ENCODE data around the gene LRP1.

Gene LRP1

GRCh38 chr12:57165741-57166140 lies 37.5 kb downstream of the LRP1 start:
- no peak overlapping the region for H3K27ac ChIP-seq (ENCODE audit: low read length)
- no peaks in the 10 kb centered on the region for H3K27me3 ChIP-seq (ENCODE audit: low read depth, low read length)
- H3K9me3 ChIP-seq (ENCODE audit: insufficient read depth, low read length), result no peaks in the 10 kb centered on the region
- H3K4me1 ChIP-seq (ENCODE audit: low read length), result peaks cover 50% of the 10 kb centered on the region
- H3K4me2 ChIP-seq (ENCODE audit: low read length), result no peak overlapping the region
- no peaks in the 10 kb centered on the region for H4K20me1 ChIP-seq (ENCODE audit: insufficient read depth, low read length)
- no peak overlapping the region for H3K4me3 ChIP-seq (ENCODE audit: low read length)
- no peak for TF ChIP-seq CTCF (IDR thresholded peaks at IDR 0.05; ENCODE audit: low read depth, low read length)
- TF ChIP-seq EZH2phosphoT487 (IDR thresholded peaks at IDR 0.05; ENCODE audit: low read depth), result no peak
- H3K79me2 ChIP-seq (ENCODE audit: low read length), result no peaks in the 10 kb centered on the region
- no peak overlapping the region for H2AFZ ChIP-seq (ENCODE audit: low read depth, low read length)
- H3K9ac ChIP-seq (ENCODE audit: low read length), result no peak overlapping the region
- H3K36me3 ChIP-seq (replicated peaks; ENCODE audit: low read depth, low read length), result no peaks in the 10 kb centered on the region

- H3K4me3 ChIP-seq (ENCODE audit: low read length), result no peak overlapping the region
- no peaks in the 10 kb centered on the region for H4K20me1 ChIP-seq (ENCODE audit: insufficient read depth, low read length)
- TF ChIP-seq CTCF (IDR thresholded peaks at IDR 0.05; ENCODE audit: low read depth, low read length), result no peak
- TF ChIP-seq EZH2phosphoT487 (IDR thresholded peaks at IDR 0.05; ENCODE audit: low read depth), result no peak
- H3K36me3 ChIP-seq (replicated peaks; ENCODE audit: low read depth, low read length), result no peaks in the 10 kb centered on the region
- no peak overlapping the region for H3K27ac ChIP-seq (ENCODE audit: low read length)
- H3K79me2 ChIP-seq (ENCODE audit: low read length), result no peaks in the 10 kb centered on the region
- H3K27me3 ChIP-seq (ENCODE audit: low read depth, low read length), result no peaks in the 10 kb centered on the region
- H2AFZ ChIP-seq (ENCODE audit: low read depth, low read length), result no peak overlapping the region
- peak overlapping the region; percentile 38; the same call in 1 of the 2 replicates for H3K4me2 ChIP-seq (ENCODE audit: low read length)
- H3K9ac ChIP-seq (ENCODE audit: low read length), result no peak overlapping the region
- H3K9me3 ChIP-seq (ENCODE audit: insufficient read depth, low read length), result no peaks in the 10 kb centered on the region
- H3K4me1 ChIP-seq (ENCODE audit: low read length), result peaks cover 50% of the 10 kb centered on the region
Measured at GRCh38 chr12:57166971-57167371, 38.7 kb downstream of the LRP1 start.

GRCh38 chr12:57168058-57168457 lies 39.8 kb downstream of the LRP1 start:
- Histone ChIP-seq H4K20me1 (ENCODE audit: insufficient read depth, low read length) (no peaks in the 10 kb centered on the region), H3K27me3 (ENCODE audit: low read depth, low read length) (no peaks in the 10 kb centered on the region)

More at GRCh38 chr12:57168058-57168457, 39.8 kb downstream of the LRP1 start:
- Histone ChIP-seq H3K4me3 (ENCODE audit: low read length) (no peak overlapping the region; the same call in 1 of the 2 replicates), H3K27ac (ENCODE audit: low read length) (peak overlapping the region; percentile 3; the same call in 1 of the 2 replicates), H3K4me2 (ENCODE audit: low read length) (peak overlapping the region; percentile 38; the same call in 1 of the 2 replicates), H3K79me2 (ENCODE audit: low read length) (no peaks in the 10 kb centered on the region), H3K9me3 (ENCODE audit: insufficient read depth, low read length) (no peaks in the 10 kb centered on the region), H3K36me3 (replicated peaks; ENCODE audit: low read depth, low read length) (no peaks in the 10 kb centered on the region), H3K9ac (ENCODE audit: low read length) (no peak overlapping the region; the same call in 1 of the 2 replicates), H3K4me1 (ENCODE audit: low read length) (peaks cover 40% of the 10 kb centered on the region), H2AFZ (ENCODE audit: low read depth, low read length) (peak overlapping the region; percentile 36; the same call in 1 of the 2 replicates)
- no peak for TF ChIP-seq EZH2phosphoT487 (IDR thresholded peaks at IDR 0.05; ENCODE audit: low read depth)
- TF ChIP-seq CTCF (IDR thresholded peaks at IDR 0.05; ENCODE audit: low read depth, low read length), result no peak

Data from OCI-LY3 (cell line).